HEK293T (cell line): ENCODE data around the gene CRY2.

Experiments
- CTCF ChIA-PET: fragments of 350-600 bp; formaldehyde crosslinking; extraction: SDS; loops from one replicate; lab custom pipeline; 2021; ENCODE audit warnings: antibody characterized with exemption, inconsistent platforms; lab: Yijun Ruan, JAX
- POLR2A ChIA-PET: fragments of 350-600 bp; formaldehyde crosslinking; extraction: SDS; loops from one replicate; lab custom pipeline; 2020; ENCODE audit warnings: antibody characterized with exemption, inconsistent platforms; lab: Yijun Ruan, JAX
- DNase-seq: peaks from one replicate; pipeline ENCODE4 v3.0.0; 2012; ENCODE audit warnings: mixed read lengths; ENCODE audit errors: extremely low spot score
- ARNT ChIP-seq: fragments of 450-650 bp; IDR thresholded peaks from 2 replicates; pipeline ENCODE4 v1.6.1; 2017; ENCODE audit warnings: mild to moderate bottlenecking
- BHLHE40 ChIP-seq: fragments of 450-650 bp; IDR thresholded peaks from 2 replicates; pipeline ENCODE4 v1.6.1; 2016; ENCODE audit warnings: mild to moderate bottlenecking, moderate library complexity, borderline replicate concordance
- CTBP1 ChIP-seq: fragments of 450-650 bp; IDR thresholded peaks from 2 replicates; pipeline ENCODE4 v1.6.1; 2016; ENCODE audit warnings: borderline replicate concordance
- ELF4 ChIP-seq: fragments of 450-650 bp; IDR thresholded peaks from 2 replicates; pipeline ENCODE4 v1.6.1; 2017; ENCODE audit warnings: antibody characterized with exemption
- FOXA1 ChIP-seq: fragments of 450-650 bp; IDR thresholded peaks from 2 replicates; pipeline ENCODE4 v1.6.1; 2016; ENCODE audit warnings: mild to moderate bottlenecking
- FOXK2 ChIP-seq: fragments of 450-650 bp; IDR thresholded peaks from 2 replicates; pipeline ENCODE4 v1.6.1; 2016; ENCODE audit warnings: mild to moderate bottlenecking
- FOXM1 ChIP-seq: fragments of 450-650 bp; IDR thresholded peaks from 2 replicates; pipeline ENCODE4 v1.6.1; 2017; ENCODE audit warnings: mild to moderate bottlenecking, borderline replicate concordance
- HDGF ChIP-seq: fragments of 450-650 bp; IDR thresholded peaks from 2 replicates; pipeline ENCODE4 v1.6.1; 2017; ENCODE audit warnings: antibody characterized with exemption, borderline replicate concordance
- L3MBTL2 ChIP-seq: fragments of 450-650 bp; conservative IDR thresholded peaks from 2 replicates; pipeline ENCODE4 v1.6.1; 2016; ENCODE audit warnings: mild to moderate bottlenecking
- LEF1 ChIP-seq: fragments of 450-650 bp; IDR thresholded peaks from 2 replicates; pipeline ENCODE4 v1.6.1; 2017; ENCODE audit warnings: mild to moderate bottlenecking, borderline replicate concordance
- NFRKB ChIP-seq: fragments of 450-650 bp; IDR thresholded peaks from 2 replicates; pipeline ENCODE4 v1.6.1; 2016; ENCODE audit warnings: mild to moderate bottlenecking, moderate library complexity
- PKNOX1 ChIP-seq: fragments of 450-650 bp; IDR thresholded peaks from 2 replicates; pipeline ENCODE4 v1.6.1; 2016
- SP1 ChIP-seq: fragments of 450-650 bp; IDR thresholded peaks from 2 replicates; pipeline ENCODE4 v1.6.1; 2017
- SUZ12 ChIP-seq: fragments of 450-650 bp; IDR thresholded peaks from 2 replicates; pipeline ENCODE4 v1.6.1; 2016; ENCODE audit warnings: mild to moderate bottlenecking
- TARDBP ChIP-seq: fragments of 450-650 bp; IDR thresholded peaks from 2 replicates; pipeline ENCODE4 v1.6.1; 2016
- ZNF384 ChIP-seq: fragments of 450-650 bp; IDR thresholded peaks from 2 replicates; pipeline ENCODE4 v1.6.1; 2016

Gene CRY2

GRCh38 chr11:45850446-45850845 is 3.2 kb downstream of the CRY2 start:
- CTCF ChIA-PET = no interaction called here
- no peak for DNase-seq
- TF ChIP-seq CTBP1 (no peak), ELF4 (no peak), ZNF384 (no peak), LEF1 (no peak), HDGF (no peak), BHLHE40 (no peak), FOXK2 (no peak), NFRKB (no peak), TARDBP (no peak), SP1 (no peak), ARNT (no peak), L3MBTL2 (no peak), PKNOX1 (no peak), SUZ12 (no peak)
- POLR2A ChIA-PET = no interaction called here

GRCh38 chr11:45851228-45851627 is 4.0 kb downstream of the CRY2 start:
- CTCF ChIA-PET = interaction anchor here (0.6 kb wide), 1 partner anchor 678 kb away, joined by 3 read pairs; no protein-coding TSS in a partner anchor
- no peak for TF ChIP-seq FOXM1
- TF ChIP-seq SP1 = no peak
- TF ChIP-seq ARNT = no peak
- TF ChIP-seq ZNF384 = no peak
- no peak for TF ChIP-seq FOXA1
- TF ChIP-seq TARDBP = no peak
- TF ChIP-seq PKNOX1 = no peak
- no peak for TF ChIP-seq ELF4
- no peak for TF ChIP-seq SUZ12
- TF ChIP-seq BHLHE40 = no peak
- no peak for TF ChIP-seq HDGF
- no peak for DNase-seq
- POLR2A ChIA-PET = no interaction called here

GRCh38 chr11:45852018-45852711 is 4.9 kb downstream of the CRY2 start:
- no peak for TF ChIP-seq FOXA1
- no peak for TF ChIP-seq ELF4
- TF ChIP-seq FOXM1 = no peak
- no peak for TF ChIP-seq BHLHE40
- ChIA-PET POLR2A (no interaction called here), CTCF (no interaction called here)
- DNase-seq = no peak

- DNase-seq = no peak
- ChIA-PET POLR2A (no interaction called here), CTCF (no interaction called here)
- no peak for TF ChIP-seq SP1
These were observed 5.4 kb downstream of the CRY2 start for GRCh38 chr11:45852712-45853101.

GRCh38 chr11:45853332-45854219 is 6.3 kb downstream of the CRY2 start:
- no peak for TF ChIP-seq FOXM1
- TF ChIP-seq ZNF384 = no peak
- no peak for TF ChIP-seq ARNT
- no peak for TF ChIP-seq SUZ12
- TF ChIP-seq BHLHE40 = no peak
- TF ChIP-seq HDGF = no peak
- TF ChIP-seq FOXA1 = no peak
- TF ChIP-seq NFRKB = no peak
- no peak for TF ChIP-seq FOXK2
- no peak for TF ChIP-seq LEF1
- no peak for TF ChIP-seq L3MBTL2
- TF ChIP-seq PKNOX1 = no peak
- TF ChIP-seq CTBP1 = no peak
- TF ChIP-seq SP1 = no peak
- no peak for TF ChIP-seq TARDBP
- TF ChIP-seq ELF4 = no peak
- POLR2A ChIA-PET = no interaction called here
- CTCF ChIA-PET = interaction anchor here (0.6 kb wide), 1 partner anchor 82 kb away, joined by 3 read pairs; no protein-coding TSS in a partner anchor
- DNase-seq = no peak

- ChIA-PET POLR2A (no interaction called here), CTCF (no interaction called here)
- DNase-seq = no peak
- no peak for TF ChIP-seq FOXK2
- TF ChIP-seq FOXM1 = no peak
- no peak for TF ChIP-seq SP1
- no peak for TF ChIP-seq TARDBP
- no peak for TF ChIP-seq BHLHE40
- no peak for TF ChIP-seq PKNOX1
- TF ChIP-seq HDGF = no peak
- no peak for TF ChIP-seq ELF4
- TF ChIP-seq L3MBTL2 = no peak
- no peak for TF ChIP-seq SUZ12
These were observed 8.0 kb downstream of the CRY2 start for GRCh38 chr11:45855308-45855707.
